IMR-90 (cell line): ENCODE data around the gene SRPRA.

Experiments
- BHLHE40 ChIP-seq: fragments of 150-350 bp; IDR thresholded peaks from 2 replicates; pipeline ENCODE4 v1.6.1; 2016; ENCODE audit warnings: mild to moderate bottlenecking, low read depth, low read length
- CEBPB ChIP-seq: IDR thresholded peaks from 2 replicates; pipeline ENCODE4 v1.6.1; 2012; ENCODE audit warnings: low read depth, low read length, improper control_type of control experiment
- MAZ ChIP-seq: IDR thresholded peaks from 2 replicates; pipeline ENCODE4 v1.6.1; 2012; ENCODE audit warnings: low read depth, mild to moderate bottlenecking, low read length, improper control_type of control experiment, moderate library complexity, borderline replicate concordance
- MXI1 ChIP-seq: IDR thresholded peaks from 2 replicates; pipeline ENCODE4 v1.6.1; 2012; ENCODE audit warnings: low read depth, mild to moderate bottlenecking, low read length, moderate library complexity, borderline replicate concordance
- NFE2L2 ChIP-seq: fragments of 150-350 bp; IDR thresholded peaks from 2 replicates; pipeline ENCODE4 v1.6.1; 2016; ENCODE audit warnings: low read depth, mild to moderate bottlenecking, low read length
- POLR2A ChIP-seq: IDR thresholded peaks from 2 replicates; pipeline ENCODE4 v1.6.1; 2012; ENCODE audit warnings: mild to moderate bottlenecking, low read depth, low read length
- RCOR1 ChIP-seq: IDR thresholded peaks from 2 replicates; pipeline ENCODE4 v1.6.1; 2012; ENCODE audit warnings: mild to moderate bottlenecking, low read length, improper control_type of control experiment; ENCODE audit not compliant: insufficient replicate concordance
- RFX5 ChIP-seq: IDR thresholded peaks from 2 replicates; pipeline ENCODE4 v1.8.0; 2012; ENCODE audit warnings: low read depth, mild to moderate bottlenecking, low read length, moderate library complexity
- SMC3 ChIP-seq: fragments of 150-350 bp; IDR thresholded peaks from 2 replicates; pipeline ENCODE4 v1.6.1; 2016; ENCODE audit warnings: low read depth, mild to moderate bottlenecking, antibody characterized with exemption, low read length, moderate library complexity
- TF ChIP-seq, protein P1 (sequence below): conservative IDR thresholded peaks from 2 replicates; pipeline ENCODE4 v1.5.1; 2012; ENCODE audit warnings: mild to moderate bottlenecking, low read depth, low read length, improper control_type of control experiment
- TF ChIP-seq, protein P2 (sequence below): fragments of 150-350 bp; IDR thresholded peaks from 2 replicates; pipeline ENCODE4 v1.6.1; 2017; ENCODE audit warnings: mild to moderate bottlenecking, antibody characterized with exemption, low read length, low read depth

DNA sequence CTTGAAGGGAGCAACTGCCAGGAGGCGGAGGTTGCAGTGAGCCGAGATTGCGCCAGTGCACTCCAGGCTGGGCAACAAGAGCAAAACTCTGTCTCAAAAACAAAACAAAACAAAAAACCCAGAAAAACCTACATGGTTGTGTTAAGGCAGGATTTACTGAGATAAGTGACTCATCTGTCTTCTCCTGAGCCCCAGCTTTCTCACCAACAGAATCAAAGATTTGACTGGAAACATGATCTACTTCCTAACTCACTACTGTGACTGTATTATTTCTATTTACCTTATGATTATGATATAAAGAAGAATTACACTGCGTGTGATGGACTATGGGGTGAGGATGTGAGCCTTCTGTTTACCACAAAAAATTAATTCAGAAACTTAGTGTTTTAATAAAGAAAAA lies 35.3 kb downstream of the SRPRA start:
- TF ChIP-seq, protein P1, sequence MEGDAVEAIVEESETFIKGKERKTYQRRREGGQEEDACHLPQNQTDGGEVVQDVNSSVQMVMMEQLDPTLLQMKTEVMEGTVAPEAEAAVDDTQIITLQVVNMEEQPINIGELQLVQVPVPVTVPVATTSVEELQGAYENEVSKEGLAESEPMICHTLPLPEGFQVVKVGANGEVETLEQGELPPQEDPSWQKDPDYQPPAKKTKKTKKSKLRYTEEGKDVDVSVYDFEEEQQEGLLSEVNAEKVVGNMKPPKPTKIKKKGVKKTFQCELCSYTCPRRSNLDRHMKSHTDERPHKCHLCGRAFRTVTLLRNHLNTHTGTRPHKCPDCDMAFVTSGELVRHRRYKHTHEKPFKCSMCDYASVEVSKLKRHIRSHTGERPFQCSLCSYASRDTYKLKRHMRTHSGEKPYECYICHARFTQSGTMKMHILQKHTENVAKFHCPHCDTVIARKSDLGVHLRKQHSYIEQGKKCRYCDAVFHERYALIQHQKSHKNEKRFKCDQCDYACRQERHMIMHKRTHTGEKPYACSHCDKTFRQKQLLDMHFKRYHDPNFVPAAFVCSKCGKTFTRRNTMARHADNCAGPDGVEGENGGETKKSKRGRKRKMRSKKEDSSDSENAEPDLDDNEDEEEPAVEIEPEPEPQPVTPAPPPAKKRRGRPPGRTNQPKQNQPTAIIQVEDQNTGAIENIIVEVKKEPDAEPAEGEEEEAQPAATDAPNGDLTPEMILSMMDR: no peak
- TF ChIP-seq POLR2A (no peak), SMC3 (no peak), MXI1 (no peak), NFE2L2 (no peak), RFX5 (no peak), RCOR1 (no peak), MAZ (no peak), CEBPB (no peak), BHLHE40 (no peak)
- TF ChIP-seq, protein P2, sequence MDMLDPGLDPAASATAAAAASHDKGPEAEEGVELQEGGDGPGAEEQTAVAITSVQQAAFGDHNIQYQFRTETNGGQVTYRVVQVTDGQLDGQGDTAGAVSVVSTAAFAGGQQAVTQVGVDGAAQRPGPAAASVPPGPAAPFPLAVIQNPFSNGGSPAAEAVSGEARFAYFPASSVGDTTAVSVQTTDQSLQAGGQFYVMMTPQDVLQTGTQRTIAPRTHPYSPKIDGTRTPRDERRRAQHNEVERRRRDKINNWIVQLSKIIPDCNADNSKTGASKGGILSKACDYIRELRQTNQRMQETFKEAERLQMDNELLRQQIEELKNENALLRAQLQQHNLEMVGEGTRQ: no peak
